ENCODE results near the gene RNASET2.

Gene RNASET2

GRCh38 chr6:166956444-166957086 is at the start of gene RNASET2:
Gene RNASET2 (minus strand): TSS chr6:166956550. CDS start chr6:166956182, 368 bp downstream.
- intact Hi-C loops (cut with DNase I) = loop anchor here (5.0 kb wide), 1 partner anchor 41 kb away; the partner anchor contains the start of gene CEP43
- DNase-seq = peak; percentile 89 to 99 (median 94)

GRCh38 chr6:167005350-167006159 is 49.2 kb upstream of the RNASET2 start:
- peak in 4 of 10 donors; percentile 10 to 86 (median 55) for DNase-seq
- intact Hi-C loops (cut with DNase I) = no loop called here

DNA sequence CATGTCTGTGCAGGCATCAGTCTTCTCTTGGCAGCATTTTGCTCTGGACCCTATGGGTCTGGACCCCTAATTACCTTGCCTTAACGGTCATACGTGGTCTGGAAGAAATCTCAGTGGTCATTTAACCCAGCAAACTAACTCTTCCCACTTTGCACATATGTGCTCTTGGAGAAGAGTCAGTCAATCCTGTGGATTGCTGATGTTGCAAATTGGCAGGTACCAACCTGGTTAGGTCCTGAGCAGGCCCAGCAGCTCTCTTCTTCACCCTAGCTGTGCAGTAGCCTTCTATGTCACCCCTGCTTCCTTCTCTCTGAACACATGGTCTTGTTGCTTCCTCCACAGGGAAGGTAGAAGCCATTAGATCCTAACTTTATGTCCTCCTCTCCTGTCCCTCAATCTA is 44.4 kb upstream of the RNASET2 start:
- DNase-seq = no peak
- intact Hi-C loops (cut with DNase I) = loop anchor here (5.0 kb wide), 1 partner anchor 142 kb away; no protein-coding TSS in a partner anchor

DNA sequence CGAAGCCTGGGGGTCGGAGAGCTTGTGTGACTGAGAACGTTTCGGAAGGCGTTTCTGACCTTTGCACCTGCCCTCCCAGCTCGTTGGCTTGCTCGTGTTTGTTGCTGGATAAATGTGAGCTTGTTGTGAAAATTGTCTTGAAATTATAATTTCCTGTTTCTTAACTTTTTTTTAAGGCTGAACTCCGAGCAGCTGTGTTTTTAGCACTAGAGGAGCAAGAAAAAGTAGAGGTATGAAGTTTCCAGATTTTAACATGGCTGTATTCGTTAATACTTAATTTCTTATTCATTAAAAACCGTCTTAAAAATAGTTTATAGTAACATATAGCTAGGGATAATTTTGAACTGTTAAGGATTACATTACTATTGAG is 43.5 kb upstream of the RNASET2 start:
- DNase-seq = no peak
- intact Hi-C loops (cut with DNase I) = loop anchor here (5.0 kb wide), 2 partner anchors 43 to 142 kb away; partner anchors contain the start of gene RNASET2

DNA sequence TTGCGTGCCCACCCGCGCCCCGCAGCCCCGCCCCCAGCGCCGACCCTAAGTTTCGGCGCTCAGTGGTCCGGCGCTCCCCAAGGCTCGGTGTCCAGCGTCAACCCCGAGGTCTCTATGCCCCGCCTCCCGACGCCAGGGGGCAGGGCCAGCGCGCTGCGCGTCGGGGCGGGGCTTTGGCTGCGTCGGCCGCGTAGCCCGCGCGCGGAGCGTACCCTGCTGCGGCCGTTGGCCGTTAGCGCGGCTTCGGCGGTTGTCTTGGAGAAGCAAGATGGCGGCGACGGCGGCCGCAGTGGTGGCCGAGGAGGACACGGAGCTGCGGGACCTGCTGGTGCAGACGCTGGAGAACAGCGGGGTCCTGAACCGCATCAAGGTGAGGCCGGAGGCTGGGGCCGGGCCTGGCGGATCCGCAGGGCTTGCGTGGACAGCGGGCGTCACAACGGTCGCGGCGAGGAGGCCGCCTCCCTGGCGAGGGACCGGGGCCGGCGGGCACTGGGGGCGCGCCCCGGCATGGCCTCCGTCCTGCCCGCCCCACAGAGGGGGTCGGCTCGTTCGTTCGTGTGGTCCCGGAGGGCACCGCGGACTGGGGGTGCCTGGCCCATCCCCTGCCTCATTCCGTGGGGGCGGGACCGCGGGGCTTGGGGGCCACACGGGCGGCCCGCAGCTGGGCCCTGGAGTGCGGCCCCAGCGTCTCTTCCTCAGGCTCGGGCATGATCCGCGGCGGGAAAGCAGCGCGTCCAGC is 43.0 kb upstream of the RNASET2 start, which contains the start of gene CEP43:
CEP43 (plus strand) TSS at position 253 of the 739 bp plus-strand sequence; CDS start at position 269, 16 bp downstream.
- intact Hi-C loops (cut with DNase I) = loop anchor here (5.0 kb wide), 1 partner anchor 42 kb away; the partner anchor contains the start of gene RNASET2
- DNase-seq = peak; percentile 80 to 99 (median 92)

GRCh38 chr6:166998256-166999144 is 42.1 kb upstream of the RNASET2 start:
- DNase-seq = peak in 4 of 10 donors; percentile 19 to 82 (median 48)
- intact Hi-C loops (cut with DNase I) = loop anchor here (5.0 kb wide), 1 partner anchor 41 kb away; the partner anchor contains the start of gene RNASET2

DNA sequence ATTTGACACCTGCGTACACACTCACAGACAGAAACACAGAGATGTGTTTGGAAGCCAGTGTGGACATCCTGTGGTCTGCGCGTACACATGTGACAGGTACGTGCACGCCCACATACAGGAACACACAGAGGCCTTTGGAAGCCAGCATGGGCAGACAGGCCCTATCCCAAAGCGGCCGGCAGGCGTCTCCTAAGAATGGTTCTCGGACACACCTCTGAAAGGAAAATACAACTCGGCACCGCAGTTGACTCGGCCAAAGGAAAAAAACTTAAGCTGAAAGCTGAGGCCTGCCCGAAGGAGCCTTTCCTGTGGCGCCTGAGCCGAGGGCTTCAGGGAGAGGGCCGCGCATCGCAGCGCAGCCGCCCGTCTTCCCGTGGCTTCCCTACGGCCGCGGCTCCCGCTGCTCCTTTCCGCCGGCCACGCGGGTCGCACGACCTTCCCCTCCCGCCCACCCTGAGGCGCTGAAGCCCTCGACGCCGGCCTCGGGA is 41.5 kb upstream of the RNASET2 start:
- intact Hi-C loops (cut with DNase I) = loop anchor here (5.0 kb wide), 1 partner anchor 41 kb away; the partner anchor contains the start of gene RNASET2
- peak; percentile 17 to 93 (median 49) for DNase-seq

- intact Hi-C loops (cut with DNase I) = loop anchor here (5.0 kb wide), 1 partner anchor 40 kb away; the partner anchor contains the start of gene RNASET2
Measured at GRCh38 chr6:166997348-166997747, 41.0 kb upstream of the RNASET2 start.

GRCh38 chr6:166996406-166996805 is 40.1 kb upstream of the RNASET2 start:
- intact Hi-C loops (cut with DNase I) = loop anchor here (5.0 kb wide), 1 partner anchor 39 kb away; the partner anchor contains the start of gene RNASET2
- DNase-seq = no peak

More at GRCh38 chr6:166997348-166997747, 41.0 kb upstream of the RNASET2 start:
- no peak for DNase-seq

DNA sequence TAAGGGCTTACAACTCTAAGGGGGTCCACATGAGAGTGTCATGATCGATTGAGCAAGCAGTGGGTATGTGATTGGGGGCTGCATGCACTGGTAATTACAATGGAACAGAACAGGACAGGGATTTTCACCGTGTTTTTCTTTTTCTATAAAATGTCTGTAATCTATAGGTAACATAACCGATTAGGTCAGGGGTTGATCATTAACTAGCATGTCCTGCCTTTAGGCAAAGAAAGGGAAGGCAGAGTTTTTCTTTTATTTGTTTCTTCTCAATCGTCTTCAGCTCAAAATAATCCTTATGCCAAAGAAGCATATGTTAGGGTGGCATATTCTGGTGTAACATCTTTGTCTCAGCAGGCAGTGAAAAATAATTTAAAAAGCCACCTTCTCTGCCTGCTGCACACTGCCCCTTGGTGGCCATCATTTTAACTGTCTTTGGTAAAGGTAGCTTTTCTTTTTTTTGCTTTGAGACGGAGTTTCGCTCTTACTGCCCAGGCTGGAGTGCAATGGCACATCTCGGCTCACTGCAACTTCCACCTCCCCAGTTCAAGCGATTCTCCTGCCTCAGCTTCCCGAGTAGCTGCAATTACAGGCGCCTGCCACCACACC is 33.2 kb upstream of the RNASET2 start:
- DNase-seq = peak in 1 of 10 donors; percentile 26
- intact Hi-C loops (cut with DNase I) = loop anchor here (1.0 to 2.0 kb wide), 2 partner anchors 203 to 214 kb away; no protein-coding TSS in a partner anchor

DNA sequence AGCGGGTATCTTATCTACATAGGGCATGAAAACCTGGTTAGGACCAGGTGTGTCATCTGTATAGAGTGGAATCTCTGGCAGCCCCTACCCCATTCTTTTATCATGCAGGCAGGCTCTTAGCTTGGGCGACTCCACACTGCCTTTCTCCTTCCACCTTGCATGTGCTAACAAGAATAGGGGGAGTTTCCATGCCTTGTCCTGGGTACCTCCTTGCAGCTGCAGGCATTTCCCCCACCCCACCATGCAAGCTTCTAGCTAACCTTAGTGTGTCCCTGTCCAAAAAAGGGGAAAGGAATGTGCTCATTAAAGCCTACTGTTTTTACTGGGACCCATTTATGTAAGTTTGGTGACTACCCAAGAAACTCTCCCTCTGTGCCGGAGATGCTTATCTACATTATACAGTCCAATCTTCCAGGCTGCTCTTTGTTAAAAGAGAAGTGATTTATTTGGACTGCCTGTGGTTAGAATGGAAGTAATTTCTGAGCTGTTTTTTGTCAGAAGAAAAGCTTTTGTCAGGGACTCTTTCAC is 32.4 kb upstream of the RNASET2 start:
- intact Hi-C loops (cut with DNase I) = loop anchor here (1.0 to 2.0 kb wide), 2 partner anchors 202 to 213 kb away; no protein-coding TSS in a partner anchor
- DNase-seq = no peak

DNA sequence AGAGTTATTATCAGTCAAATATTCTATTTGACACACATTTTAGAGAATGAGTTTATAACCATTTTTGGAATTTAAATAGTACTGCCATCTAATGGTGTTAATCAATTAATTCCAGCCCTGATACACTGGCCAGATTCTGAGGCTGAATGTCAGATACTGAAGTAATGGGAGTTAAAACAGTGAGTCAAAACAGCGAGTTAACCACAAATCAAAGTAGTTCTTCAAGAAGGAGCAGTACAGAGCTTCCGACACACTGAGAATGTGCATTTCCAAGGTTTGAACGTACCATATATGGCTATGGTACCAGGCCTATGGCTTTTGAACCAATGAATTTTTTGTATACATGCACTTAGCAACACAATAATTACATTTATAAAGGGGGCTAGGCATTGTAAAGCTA is 31.6 kb upstream of the RNASET2 start:
- DNase-seq = no peak
- intact Hi-C loops (cut with DNase I) = loop anchor here (2.0 kb wide), 1 partner anchor 201 kb away; no protein-coding TSS in a partner anchor

DNA sequence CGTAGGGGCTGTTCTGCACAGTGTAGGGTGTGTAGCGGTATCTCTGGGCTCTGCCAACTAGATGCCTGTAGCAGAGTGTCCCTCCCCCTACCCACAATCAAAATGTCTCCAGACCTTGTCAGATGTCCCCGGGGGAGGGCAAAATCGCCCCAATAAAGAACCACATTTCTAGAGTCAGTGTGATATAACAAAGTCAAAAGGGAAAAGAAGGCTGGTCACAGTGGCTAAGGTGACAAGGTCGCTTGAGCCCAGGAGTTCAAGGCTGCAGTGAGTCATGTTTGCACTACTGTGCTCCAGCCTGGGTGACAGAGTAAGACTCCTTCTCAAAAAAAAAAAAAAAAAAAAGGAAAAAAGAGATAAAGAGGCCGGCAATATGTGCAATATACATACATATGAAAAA is 31.1 kb upstream of the RNASET2 start:
- intact Hi-C loops (cut with DNase I) = no loop called here
- DNase-seq = no peak

DNA sequence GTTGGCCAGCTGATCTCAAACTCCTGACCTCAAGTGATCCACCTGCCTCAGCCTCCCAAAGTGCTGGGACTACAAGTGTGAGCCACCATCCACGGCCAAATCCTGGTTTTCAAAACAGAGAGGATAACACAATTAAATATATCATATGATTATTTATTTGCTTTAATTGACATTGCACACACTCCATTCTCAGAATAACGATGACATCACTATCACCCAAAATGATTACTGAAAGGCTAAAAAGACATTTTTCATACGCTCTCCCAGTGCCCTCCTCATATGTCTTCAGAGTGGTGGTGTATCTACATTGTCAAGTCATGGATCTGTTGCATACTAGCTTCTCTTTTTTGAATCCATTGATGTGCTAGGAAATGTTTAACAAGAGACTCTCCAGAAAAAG is 24.4 kb upstream of the RNASET2 start:
- intact Hi-C loops (cut with DNase I) = no loop called here
- DNase-seq = no peak

- intact Hi-C loops (cut with DNase I) = no loop called here
- no peak for DNase-seq
Measured at GRCh38 chr6:166977621-166978525, 21.5 kb upstream of the RNASET2 start.

DNA sequence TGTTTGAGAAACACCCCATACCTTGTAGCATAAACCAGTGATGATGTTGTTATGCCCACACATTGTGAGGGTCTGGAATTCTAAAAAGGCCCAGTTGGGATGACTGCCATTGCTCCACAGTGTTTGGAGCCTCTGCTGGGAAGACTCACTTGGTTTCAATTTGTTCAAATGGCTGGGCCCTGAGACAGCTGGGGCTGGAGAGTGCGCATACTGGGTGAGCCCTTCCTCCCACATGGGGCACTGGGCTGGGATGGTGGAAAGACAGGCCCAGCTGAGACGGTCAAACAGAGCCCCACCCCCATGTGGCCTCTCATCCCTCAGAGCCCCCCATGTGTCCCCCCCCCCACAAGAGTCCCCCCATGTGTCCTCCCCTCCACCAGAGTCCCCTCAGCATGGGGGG is 20.3 kb upstream of the RNASET2 start:
- DNase-seq = no peak
- intact Hi-C loops (cut with DNase I) = no loop called here

DNA sequence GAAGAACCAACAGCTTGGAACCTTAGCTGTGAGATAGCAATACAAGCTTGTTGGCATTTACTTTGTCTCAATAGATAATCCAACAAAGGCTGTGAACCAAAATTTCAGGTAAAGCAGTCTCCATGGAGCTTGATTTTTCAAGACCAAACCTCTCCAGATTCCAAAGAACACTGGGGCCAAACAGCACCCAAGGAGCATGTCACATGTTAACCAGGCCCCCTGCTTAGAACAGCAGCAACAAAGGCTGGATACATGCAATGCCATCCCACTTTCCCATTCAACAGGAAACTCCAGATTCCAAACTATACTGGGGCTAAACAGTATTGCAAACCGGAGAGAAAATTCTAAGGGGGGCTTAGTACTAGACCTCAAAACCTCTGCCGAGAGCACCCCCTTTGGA is 15.8 kb upstream of the RNASET2 start:
- intact Hi-C loops (cut with DNase I) = no loop called here
- DNase-seq = no peak
